SIG-M5 treated with dmso at 0.1 percent for 504 hours (cell line): ENCODE data around the gene FAM98A.
A peak's percentile ranks its signal among the peaks of the same experiment; 100 is the strongest.

Experiments
- DNase-seq: peaks from one replicate; lab custom pipeline; 2025; ENCODE audit not compliant: unreplicated experiment; lab: John Stamatoyannopoulos, UW

FAM98A gene

GRCh38 chr2:33599175-33599942 lies at the start of gene FAM98A:
Gene FAM98A (minus strand): TSS chr2:33599299. CDS start chr2:33599221, 78 bp downstream.
- DNase-seq, result peak; percentile 98

GRCh38 chr2:33645861-33646260 lies 46.8 kb upstream of the FAM98A start:
- no peak for DNase-seq

GRCh38 chr2:33644215-33644614 lies 45.1 kb upstream of the FAM98A start:
- DNase-seq, result no peak

- no peak for DNase-seq
Observed at GRCh38 chr2:33636001-33636400, 36.9 kb upstream of the FAM98A start.

- DNase-seq, result no peak
Observed at GRCh38 chr2:33634261-33634910, 35.3 kb upstream of the FAM98A start.

GRCh38 chr2:33633315-33633714 lies 34.2 kb upstream of the FAM98A start:
- DNase-seq, result no peak

GRCh38 chr2:33632831-33633230 lies 33.7 kb upstream of the FAM98A start:
- no peak for DNase-seq

- DNase-seq, result no peak
Observed at GRCh38 chr2:33628031-33628827, 29.1 kb upstream of the FAM98A start.

- DNase-seq, result no peak
Observed at GRCh38 chr2:33619028-33619427, 19.9 kb upstream of the FAM98A start.

- no peak for DNase-seq
Observed at GRCh38 chr2:33617989-33618388, 18.9 kb upstream of the FAM98A start.

GRCh38 chr2:33617401-33617800 lies 18.3 kb upstream of the FAM98A start:
- no peak for DNase-seq

GRCh38 chr2:33616873-33617272 lies 17.8 kb upstream of the FAM98A start:
- DNase-seq, result no peak

- no peak for DNase-seq
Observed at GRCh38 chr2:33614190-33614589, 15.1 kb upstream of the FAM98A start.

- DNase-seq, result no peak
Observed at GRCh38 chr2:33607905-33608304, 8.8 kb upstream of the FAM98A start.

- DNase-seq, result no peak
Observed at GRCh38 chr2:33607251-33607721, 8.2 kb upstream of the FAM98A start.

- DNase-seq, result no peak
Observed at GRCh38 chr2:33606622-33607021, 7.5 kb upstream of the FAM98A start.

GRCh38 chr2:33606100-33606499 lies 7.0 kb upstream of the FAM98A start:
- DNase-seq, result no peak

GRCh38 chr2:33605056-33605455 lies 6.0 kb upstream of the FAM98A start:
- no peak for DNase-seq

- no peak for DNase-seq
Observed at GRCh38 chr2:33603416-33603815, 4.3 kb upstream of the FAM98A start.

GRCh38 chr2:33602201-33602830 lies 3.2 kb upstream of the FAM98A start:
- no peak for DNase-seq

- no peak for DNase-seq
Observed at GRCh38 chr2:33599943-33600192, 769 bp upstream of the FAM98A start.
